Panc1 (cell line): ENCODE measurements around the gene ARMH2.

Experiments used
- SIN3A ChIP-seq: IDR thresholded peaks from 2 replicates; pipeline ENCODE4 v1.6.1; 2012; ENCODE audit warnings: low read depth, mild to moderate bottlenecking, low read length, moderate library complexity, borderline replicate concordance; ENCODE audit not compliant: insufficient read depth
- TCF7L2 ChIP-seq: IDR thresholded peaks from 2 replicates; pipeline ENCODE4 v1.6.1; 2011; ENCODE audit warnings: mild to moderate bottlenecking, low read depth, low read length, inconsistent platforms
- TF ChIP-seq, protein P1 (sequence below): fragments of 450-650 bp; IDR thresholded peaks from 2 replicates; pipeline ENCODE4 v1.5.1; 2017; ENCODE audit warnings: mild to moderate bottlenecking

DNA sequence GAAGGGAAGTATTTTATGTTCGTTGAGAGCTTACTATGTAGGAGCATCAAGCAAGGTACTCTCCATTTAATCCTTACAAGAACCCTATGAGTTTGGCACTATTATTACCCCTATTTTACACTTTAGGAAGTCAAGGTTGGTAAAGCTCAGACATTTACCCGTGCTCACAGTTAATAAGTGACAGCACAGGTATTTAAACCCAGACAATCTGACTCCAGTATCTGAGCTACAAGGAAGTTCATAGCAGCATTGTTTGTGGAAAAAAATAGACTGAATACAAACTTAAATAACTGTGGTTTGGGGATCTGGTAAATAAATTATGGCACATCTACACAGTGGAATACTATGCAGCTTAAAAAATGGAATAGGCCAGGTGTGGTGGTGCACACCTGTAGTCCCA is 45.2 kb downstream of the ARMH2 start:
- TF ChIP-seq, protein P1, sequence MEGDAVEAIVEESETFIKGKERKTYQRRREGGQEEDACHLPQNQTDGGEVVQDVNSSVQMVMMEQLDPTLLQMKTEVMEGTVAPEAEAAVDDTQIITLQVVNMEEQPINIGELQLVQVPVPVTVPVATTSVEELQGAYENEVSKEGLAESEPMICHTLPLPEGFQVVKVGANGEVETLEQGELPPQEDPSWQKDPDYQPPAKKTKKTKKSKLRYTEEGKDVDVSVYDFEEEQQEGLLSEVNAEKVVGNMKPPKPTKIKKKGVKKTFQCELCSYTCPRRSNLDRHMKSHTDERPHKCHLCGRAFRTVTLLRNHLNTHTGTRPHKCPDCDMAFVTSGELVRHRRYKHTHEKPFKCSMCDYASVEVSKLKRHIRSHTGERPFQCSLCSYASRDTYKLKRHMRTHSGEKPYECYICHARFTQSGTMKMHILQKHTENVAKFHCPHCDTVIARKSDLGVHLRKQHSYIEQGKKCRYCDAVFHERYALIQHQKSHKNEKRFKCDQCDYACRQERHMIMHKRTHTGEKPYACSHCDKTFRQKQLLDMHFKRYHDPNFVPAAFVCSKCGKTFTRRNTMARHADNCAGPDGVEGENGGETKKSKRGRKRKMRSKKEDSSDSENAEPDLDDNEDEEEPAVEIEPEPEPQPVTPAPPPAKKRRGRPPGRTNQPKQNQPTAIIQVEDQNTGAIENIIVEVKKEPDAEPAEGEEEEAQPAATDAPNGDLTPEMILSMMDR = no peak
- no peak for TF ChIP-seq TCF7L2
- TF ChIP-seq SIN3A = no peak
